Motor neuron (in vitro differentiated cells): Measurements from ENCODE around the gene PKDCC. TPM values are rescaled to one million over a fixed set of nuclear protein-coding genes. Genes with fewer than 3 reads are reported as not detected.

Source experiments
- ATAC-seq, 8 experiments: fragments of 200-7000 bp; cut with Tn5 transposase; replicated peaks in 6 of 8; 2 replicates each; pipeline ENCODE4 v1.8.0; 2021; ENCODE audit warnings: mild to moderate bottlenecking in 8 of 8, moderate library complexity in 8 of 8
- H3K27ac ChIP-seq, 2 donors: fragments of 250-450 bp; sonication (Bioruptor Pico); 2 replicates each; pipeline ENCODE4 v1.9.0; 2021; ENCODE audit warnings: antibody characterized with exemption in 2 of 2, mild to moderate bottlenecking in 2 of 2, moderate library complexity in 1 of 2
- H3K4me1 ChIP-seq, 2 donors: fragments of 250-450 bp; sonication (Bioruptor Pico); replicated peaks in 1 of 2; 2 replicates each; pipeline ENCODE4 v1.6.1; 2021; ENCODE audit warnings: antibody characterized with exemption in 2 of 2, mild to moderate bottlenecking in 2 of 2, moderate library complexity in 1 of 2
- H3K4me3 ChIP-seq, 5 donors: fragments of 250-450 bp; sonication (Bioruptor Pico); 2 replicates each; pipeline ENCODE4 v1.9.0; 2021; ENCODE audit warnings: antibody characterized with exemption in 5 of 5, mild to moderate bottlenecking in 5 of 5, moderate library complexity in 4 of 5
- WGBS, 10 experiments: fragments of 450-650 bp; shearing (Covaris generic); methylation state at CpG; one replicate each; pipeline ENCODE4 v1.0.0; 2022; 5-methylcytosine and 5-hydroxymethylcytosine counted together
- in situ Hi-C, 9 experiments: fragments of 400-800 bp; cut with MboI; loops; one replicate each; pipeline ENCODE4 v1.15.0; 2021; ENCODE audit warnings: low sequenced_read_pairs in 9 of 9, low pct_unique_long_range_greater_than_20kb in 2 of 9; ENCODE audit not compliant: unreplicated experiment in 9 of 9
- total RNA-seq, 8 experiments: library from RNA; unstranded; fragments of 300-600 nt; gene quantifications; 2 replicates each; pipeline versions ENCODE4 v1.2.3 to v1.2.4, GENCODE V29; 2022

The PKDCC gene
- total RNA-seq, 8 experiments from 2014 or later: 5.2 to 140 (median 17.3) TPM

DNA sequence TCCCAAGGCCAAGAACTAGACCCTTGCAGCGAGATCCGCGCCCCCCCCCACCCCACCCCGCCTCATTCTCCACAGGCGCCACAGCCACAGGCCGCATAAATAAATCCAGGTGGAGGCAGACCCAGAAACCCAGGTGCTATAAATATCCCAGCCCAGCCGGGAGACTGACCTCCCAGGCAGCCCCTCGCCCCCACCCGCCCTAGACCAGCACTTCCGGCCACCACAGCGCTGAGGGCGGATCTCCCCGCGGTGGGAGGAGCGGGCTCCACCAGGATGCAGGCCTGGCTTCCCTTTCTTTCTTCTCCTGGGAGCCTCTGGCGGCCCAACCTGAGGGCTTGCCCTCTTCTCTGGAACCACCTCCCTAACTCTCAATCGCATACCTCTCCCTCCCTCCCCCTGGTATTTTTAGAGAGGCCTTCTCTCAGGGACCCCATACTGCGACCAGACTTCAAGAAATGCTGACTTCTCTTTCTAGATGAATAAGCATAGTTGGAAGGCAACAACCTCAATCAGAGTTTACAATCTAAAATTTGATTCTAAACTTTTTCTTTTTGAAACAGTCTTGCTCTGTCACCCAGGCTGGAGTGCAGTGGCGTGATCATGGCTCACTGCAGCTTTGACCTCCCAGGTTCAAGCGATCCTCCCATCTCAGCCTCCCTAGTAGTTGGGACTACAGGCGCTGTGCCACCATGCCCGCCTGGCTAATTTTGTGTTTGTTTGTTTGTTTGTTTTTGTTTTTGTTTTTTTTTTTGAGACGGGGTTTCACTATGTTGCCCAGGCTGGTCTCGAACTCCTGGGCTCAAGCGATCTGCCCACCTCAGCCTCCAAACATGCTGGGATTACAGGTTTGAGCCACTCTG, 55.0 kb downstream of the PKDCC start:
- Histone ChIP-seq H3K27ac (peak overlapping the region; percentile 21 to 72), H3K4me3 (no peak overlapping the region)
- peak in 6 of 8 experiments; percentile 55 to 93 (median 86) for ATAC-seq

DNA sequence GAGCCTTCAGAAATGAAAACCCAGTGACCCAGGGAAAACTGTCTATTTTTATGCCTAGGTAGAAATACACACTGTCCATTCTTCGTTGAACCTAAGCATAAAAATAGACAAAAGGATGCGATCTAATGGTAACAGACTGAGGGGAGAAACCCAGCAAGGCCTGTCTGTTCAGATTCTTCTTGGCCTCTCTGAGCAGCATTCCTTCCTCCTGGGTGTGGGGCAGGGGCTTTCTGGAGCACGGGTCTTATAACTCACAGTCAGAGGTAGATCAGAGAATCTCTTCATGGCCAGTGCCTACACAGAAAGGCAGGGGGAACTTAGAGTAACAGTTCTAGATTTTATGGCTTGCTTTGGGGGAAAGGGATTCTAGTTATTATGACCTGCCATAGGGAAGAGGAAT, 56.0 kb downstream of the PKDCC start:
- in situ Hi-C loops: loop anchor here in 2 of 9 experiments (25.0 kb wide), 2 partner anchors 208 to 258 kb away; partner anchors contain the start of gene COX7A2L (in 1 of the 2)
- no peak for ATAC-seq
- Histone ChIP-seq H3K4me3 (no peak overlapping the region), H3K27ac (no peak overlapping the region), H3K4me1 (peaks cover 12 to 15% of the 10 kb centered on the region in 2 donors)
- WGBS, 10 experiments: 29 to 90% (median 72%) methylated on average over 1 to 3 of the region's 3 CpGs; no CpG with 5 or more reads in 2 of the 10 experiments

More for the DNA sequence above, 55.0 kb downstream of the PKDCC start:
- in situ Hi-C loops: loop anchor here in 2 of 9 experiments (25.0 kb wide), 2 partner anchors 209 to 259 kb away; partner anchors contain the start of gene COX7A2L (in 1 of the 2)
- WGBS, 10 experiments: 69 to 100% (median 100%) methylated on average over 1 to 8 of the region's 25 CpGs
- peaks cover 12 to 15% of the 10 kb centered on the region in 2 donors for H3K4me1 ChIP-seq

GRCh38 chr2:42104621-42105020, 56.8 kb downstream of the PKDCC start:
- peaks cover 12 to 15% of the 10 kb centered on the region in 2 donors for H3K4me1 ChIP-seq
- 68 to 100% (median 100%) methylated on average over 1 to 5 of the region's 5 CpGs; no CpG with 5 or more reads in 2 of the 10 experiments for WGBS, 10 experiments
- no peak overlapping the region for H3K27ac ChIP-seq
- no peak for ATAC-seq
- in situ Hi-C loops: loop anchor here in 2 of 9 experiments (25.0 kb wide), 2 partner anchors 208 to 258 kb away; partner anchors contain the start of gene COX7A2L (in 1 of the 2)
- H3K4me3 ChIP-seq: no peak overlapping the region

DNA sequence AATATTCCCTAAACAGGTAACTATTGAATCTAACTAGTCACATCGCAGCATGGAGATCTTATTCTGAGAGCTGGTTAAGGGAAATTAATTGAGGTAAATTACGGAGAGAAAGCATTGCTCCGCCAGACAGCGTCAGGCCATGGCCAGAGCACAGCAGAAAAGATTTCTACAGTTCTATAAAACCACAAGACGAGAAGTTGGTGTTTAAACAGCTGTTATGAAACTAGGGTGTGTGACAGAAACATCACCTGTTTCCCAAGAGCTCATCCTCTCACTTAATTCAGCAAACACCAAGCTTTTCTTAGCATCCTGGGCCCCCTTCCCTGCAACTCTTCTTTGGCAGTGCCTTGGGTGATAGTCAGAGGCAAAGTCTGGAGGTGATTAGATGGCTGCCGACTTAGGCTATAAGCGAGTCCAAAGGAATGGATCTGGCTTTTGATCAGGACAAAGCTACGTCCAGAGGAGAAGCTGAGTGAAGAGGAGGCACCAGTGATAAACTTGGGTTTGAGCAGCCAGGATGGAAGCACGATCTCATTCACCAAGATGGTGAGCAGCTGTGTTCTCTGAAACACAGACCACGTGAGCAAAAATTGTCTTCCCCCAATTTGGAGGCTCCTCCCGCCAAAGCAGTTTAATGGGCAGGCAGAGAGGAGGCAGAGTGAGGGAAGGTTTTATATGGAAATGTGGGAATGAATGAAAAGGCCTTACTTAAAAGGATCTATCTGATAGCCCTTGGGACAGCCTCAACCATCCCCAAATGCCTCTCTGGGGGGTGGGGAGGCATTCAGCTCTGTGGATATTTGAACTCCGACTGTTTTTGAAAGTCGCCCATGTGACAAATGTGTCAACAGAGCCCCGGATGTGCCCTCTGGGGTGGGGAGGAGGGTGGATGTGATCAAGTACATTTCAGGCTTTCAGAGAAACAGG, 57.8 kb downstream of the PKDCC start:
- WGBS, 10 experiments: 37 to 92% (median 80%) methylated on average over 2 to 11 of the region's 14 CpGs; no CpG with 5 or more reads in 1 of the 10 experiments
- in situ Hi-C loops: loop anchor here in 2 of 9 experiments (25.0 kb wide), 2 partner anchors 207 to 257 kb away; partner anchors contain the start of gene COX7A2L (in 1 of the 2)
- no peak overlapping the region for H3K27ac ChIP-seq
- peak in 2 of 8 experiments; percentile 6 to 11 for ATAC-seq
- no peak overlapping the region for H3K4me3 ChIP-seq
- H3K4me1 ChIP-seq: peaks cover 12 to 15% of the 10 kb centered on the region in 2 donors

- Histone ChIP-seq H3K4me3 (no peak overlapping the region), H3K4me1 (peaks cover 12 to 15% of the 10 kb centered on the region in 2 donors), H3K27ac (no peak overlapping the region)
- ATAC-seq: no peak
- WGBS, 10 experiments: 51 to 94% (median 81%) methylated on average over 1 to 10 of the region's 10 CpGs; no CpG with 5 or more reads in 1 of the 10 experiments
- in situ Hi-C loops: loop anchor here in 2 of 9 experiments (25.0 kb wide), 2 partner anchors 206 to 256 kb away; partner anchors contain the start of gene COX7A2L (in 1 of the 2)
Observed at GRCh38 chr2:42106257-42106816, 58.5 kb downstream of the PKDCC start.

- no peak overlapping the region for H3K27ac ChIP-seq
- ATAC-seq: no peak
- H3K4me1 ChIP-seq: peaks cover 5% of the 10 kb centered on the region in 2 donors
- WGBS, 10 experiments: 59 to 90% (median 82%) methylated on average over 1 to 4 of the region's 4 CpGs
- H3K4me3 ChIP-seq: no peak overlapping the region
- in situ Hi-C loops: loop anchor here in 2 of 9 experiments (25.0 kb wide), 2 partner anchors 205 to 255 kb away; partner anchors contain the start of gene COX7A2L (in 1 of the 2)
Observed at GRCh38 chr2:42107249-42108042, 59.6 kb downstream of the PKDCC start.

Other genes with a start within 250 kb of the PKDCC start
- 10 to 100 TPM; 24.1 to 94.3 (median 45.2) TPM for gene EML4, start 121.3 kb downstream of the PKDCC start, total RNA-seq